WTC11 (cell line): Measurements from ENCODE around the gene RNF150. TPM values are rescaled to one million over a fixed set of nuclear protein-coding genes. Genes with fewer than 3 reads are reported as not detected.
A peak's percentile ranks its signal among the peaks of the same experiment; 100 is the strongest.

Source experiments
- ATAC-seq: fragments of 200-7000 bp; cut with Tn5 transposase; 2 replicates; pipeline ENCODE4 v1.10.0; 2021; ENCODE audit warnings: mild to moderate bottlenecking, moderate library complexity
- CTCF ChIA-PET: fragments of 300-600 bp; sonication (Branson Sonifier 250); formaldehyde crosslinking; loops from one replicate; lab custom pipeline; 2021; ENCODE audit warnings: antibody characterized with exemption; lab: Charles Lee
- POLR2A ChIA-PET: fragments of 350-600 bp; sonication (Branson Sonifier 250); formaldehyde crosslinking; loops from one replicate; lab custom pipeline; 2021; ENCODE audit warnings: antibody characterized with exemption; lab: Charles Lee
- DNase-seq: peaks from one replicate; pipeline ENCODE4 v3.0.0; 2021; ENCODE audit warnings: low spot score
- H3K27ac Mint-ChIP-seq: 2 replicates; pipeline ENCODE4 v1.8.0; 2021; ENCODE audit warnings: mixed read lengths
- H3K27me3 Mint-ChIP-seq: 2 replicates; pipeline ENCODE4 v1.8.0; 2021; ENCODE audit warnings: low read depth, mild to moderate bottlenecking, moderate library complexity, mixed read lengths
- H3K36me3 Mint-ChIP-seq: 2 replicates; pipeline ENCODE4 v1.8.0; 2021; ENCODE audit warnings: mixed read lengths
- H3K4me1 Mint-ChIP-seq: 2 replicates; pipeline ENCODE4 v1.8.0; 2022; ENCODE audit warnings: mixed read lengths
- H3K4me3 Mint-ChIP-seq: 2 replicates; pipeline ENCODE4 v1.8.0; 2021; ENCODE audit warnings: mild to moderate bottlenecking, moderate library complexity, mixed read lengths
- H3K9me3 Mint-ChIP-seq: 2 replicates; pipeline ENCODE4 v1.8.0; 2021; ENCODE audit warnings: mixed read lengths
- ATF1 ChIP-seq: sonication (generic); formaldehyde crosslinking; IDR thresholded peaks from 2 replicates; pipeline ENCODE4 v1.8.1; 2023; ENCODE audit warnings: mild to moderate bottlenecking, moderate library complexity, missing genetic modification reagents
- ATF6 ChIP-seq: sonication (generic); formaldehyde crosslinking; IDR thresholded peaks from 2 replicates; pipeline ENCODE4 v1.8.1; 2023; ENCODE audit warnings: mild to moderate bottlenecking, missing genetic modification reagents
- CBFB ChIP-seq: sonication (generic); formaldehyde crosslinking; IDR thresholded peaks from 2 replicates; pipeline ENCODE4 v1.8.1; 2022; ENCODE audit warnings: mild to moderate bottlenecking, low read depth, missing genetic modification reagents
- CDX4 ChIP-seq: fragments of 250-450 bp; sonication (Bioruptor Pico); IDR thresholded peaks from 2 replicates; pipeline ENCODE4 v1.9.0; 2021; ENCODE audit warnings: moderate library complexity, mild to moderate bottlenecking, inconsistent platforms, borderline replicate concordance
- CREM ChIP-seq: sonication (generic); formaldehyde crosslinking; IDR thresholded peaks from 2 replicates; pipeline ENCODE4 v1.8.1; 2022; ENCODE audit warnings: mild to moderate bottlenecking, missing genetic modification reagents, moderate library complexity
- ETV6 ChIP-seq: sonication (generic); formaldehyde crosslinking; IDR thresholded peaks from 2 replicates; pipeline ENCODE4 v1.8.1; 2022; ENCODE audit warnings: mild to moderate bottlenecking, missing genetic modification reagents
- GABPB1 ChIP-seq: sonication (generic); formaldehyde crosslinking; IDR thresholded peaks from 2 replicates; pipeline ENCODE4 v1.8.1; 2023; ENCODE audit warnings: mild to moderate bottlenecking, missing genetic modification reagents
- HMGA2 ChIP-seq: fragments of 250-450 bp; sonication (Bioruptor Pico); IDR thresholded peaks from 2 replicates; pipeline ENCODE4 v1.4.0; 2021; ENCODE audit warnings: mild to moderate bottlenecking, moderate library complexity
- IRF2 ChIP-seq: sonication (generic); formaldehyde crosslinking; IDR thresholded peaks from 2 replicates; pipeline ENCODE4 v1.8.0; 2022; ENCODE audit warnings: low read depth, missing genetic modification reagents, borderline replicate concordance
- JAZF1 ChIP-seq: fragments of 250-450 bp; sonication (Bioruptor Pico); IDR thresholded peaks from 2 replicates; pipeline ENCODE4 v1.9.0; 2021; ENCODE audit warnings: moderate library complexity, mild to moderate bottlenecking, inconsistent platforms
- KAT7 ChIP-seq: sonication (generic); formaldehyde crosslinking; IDR thresholded peaks from 2 replicates; pipeline ENCODE4 v1.8.1; 2023; ENCODE audit warnings: missing genetic modification reagents, mild to moderate bottlenecking, borderline replicate concordance
- NFATC4 ChIP-seq: fragments of 250-450 bp; sonication (Bioruptor Pico); IDR thresholded peaks from 2 replicates; pipeline ENCODE4 v1.9.0; 2021; ENCODE audit warnings: mild to moderate bottlenecking
- NR1H2 ChIP-seq: sonication (generic); formaldehyde crosslinking; IDR thresholded peaks from 2 replicates; pipeline ENCODE4 v1.9.0; 2021; ENCODE audit warnings: mild to moderate bottlenecking, moderate library complexity, missing genetic modification reagents
- NR2C2 ChIP-seq: sonication (generic); formaldehyde crosslinking; IDR thresholded peaks from 2 replicates; pipeline ENCODE4 v1.8.0; 2022; ENCODE audit warnings: mild to moderate bottlenecking, missing genetic modification reagents
- PRRX2 ChIP-seq: fragments of 250-450 bp; sonication (Bioruptor Pico); IDR thresholded peaks from 2 replicates; pipeline ENCODE4 v1.8.0; 2021; ENCODE audit warnings: mild to moderate bottlenecking
- SOX15 ChIP-seq: fragments of 250-450 bp; sonication (Bioruptor Pico); IDR thresholded peaks from 2 replicates; pipeline ENCODE4 v1.9.0; 2021; ENCODE audit warnings: mild to moderate bottlenecking
- TEAD1 ChIP-seq: sonication (generic); formaldehyde crosslinking; IDR thresholded peaks from 2 replicates; pipeline ENCODE4 v1.8.0; 2022; ENCODE audit warnings: mild to moderate bottlenecking, missing genetic modification reagents
- TP53 ChIP-seq: sonication (generic); formaldehyde crosslinking; IDR thresholded peaks from 2 replicates; pipeline ENCODE4 v1.8.1; 2023; ENCODE audit warnings: mild to moderate bottlenecking, missing genetic modification reagents
- ZBTB21 ChIP-seq: sonication (generic); formaldehyde crosslinking; IDR thresholded peaks from 2 replicates; pipeline ENCODE4 v1.8.1; 2023; ENCODE audit warnings: mild to moderate bottlenecking, missing genetic modification reagents, borderline replicate concordance
- ZNF121 ChIP-seq: sonication (generic); formaldehyde crosslinking; IDR thresholded peaks from 2 replicates; pipeline ENCODE4 v1.8.0; 2023; ENCODE audit warnings: missing genetic modification reagents
- ZNF138 ChIP-seq: sonication (generic); formaldehyde crosslinking; conservative IDR thresholded peaks from 2 replicates; pipeline ENCODE4 v1.8.1; 2022; ENCODE audit warnings: mild to moderate bottlenecking, moderate library complexity, missing genetic modification reagents
- ZNF263 ChIP-seq: sonication (generic); formaldehyde crosslinking; IDR thresholded peaks from 2 replicates; pipeline ENCODE4 v1.8.1; 2022; ENCODE audit warnings: low read depth, mild to moderate bottlenecking, moderate library complexity, missing genetic modification reagents
- ZNF317 ChIP-seq: sonication (generic); formaldehyde crosslinking; IDR thresholded peaks from 2 replicates; pipeline ENCODE4 v1.8.1; 2023; ENCODE audit warnings: low read depth, mild to moderate bottlenecking, moderate library complexity, missing genetic modification reagents, borderline replicate concordance
- ZNF396 ChIP-seq: fragments of 250-450 bp; sonication (Bioruptor Pico); IDR thresholded peaks from 2 replicates; pipeline ENCODE4 v1.8.0; 2021; ENCODE audit warnings: mild to moderate bottlenecking, moderate library complexity, borderline replicate concordance
- ZNF423 ChIP-seq: fragments of 250-450 bp; sonication (Bioruptor Pico); IDR thresholded peaks from 2 replicates; pipeline ENCODE4 v2.1.2; 2022; ENCODE audit warnings: mild to moderate bottlenecking, moderate library complexity
- ZNF671 ChIP-seq: fragments of 250-450 bp; sonication (Bioruptor Pico); IDR thresholded peaks from 2 replicates; pipeline ENCODE4 v1.8.0; 2021; ENCODE audit warnings: mild to moderate bottlenecking
- ZSCAN18 ChIP-seq: fragments of 250-450 bp; sonication (Bioruptor Pico); IDR thresholded peaks from 2 replicates; pipeline ENCODE4 v2.1.2; 2022; ENCODE audit warnings: mild to moderate bottlenecking, moderate library complexity
- total RNA-seq: library from RNA; stranded (reverse); gene quantifications from 3 replicates; pipeline ENCODE4 v1.2.3, GENCODE V29; 2021
- TF ChIP-seq, protein P1 (sequence below): sonication (generic); formaldehyde crosslinking; IDR thresholded peaks from 2 replicates; pipeline ENCODE4 v1.8.0; 2022; ENCODE audit warnings: mild to moderate bottlenecking, missing genetic modification reagents
- TF ChIP-seq, protein P2 (sequence below): sonication (generic); formaldehyde crosslinking; IDR thresholded peaks from 2 replicates; pipeline ENCODE4 v1.8.1; 2023; ENCODE audit warnings: mild to moderate bottlenecking, missing genetic modification reagents
- TF ChIP-seq, protein P3 (sequence below): sonication (generic); formaldehyde crosslinking; IDR thresholded peaks from 2 replicates; pipeline ENCODE4 v1.8.1; 2022; ENCODE audit warnings: low read depth, missing genetic modification reagents, borderline replicate concordance

RNF150 gene
- total RNA-seq, 1 experiment from 2014 or later: 5.9 TPM

- Mint-ChIP-seq H3K27ac (no peak overlapping the region), H3K9me3 (no peaks in the 10 kb centered on the region), H3K4me1 (peaks cover 19% of the 10 kb centered on the region), H3K4me3 (no peak overlapping the region), H3K36me3 (no peaks in the 10 kb centered on the region), H3K27me3 (no peaks in the 10 kb centered on the region; the same call in 1 of the 2 replicates)
- ChIA-PET CTCF (no interaction called here), POLR2A (no interaction called here)
- DNase-seq (no peak), ATAC-seq (no peak)
- TF ChIP-seq ZSCAN18: no peak
- TF ChIP-seq ZBTB21 (CRISPR knock-in tag): no peak
- TF ChIP-seq CDX4 (CRISPR knock-in tag): no peak
- TF ChIP-seq CREM (CRISPR knock-in tag): no peak
- TF ChIP-seq ATF6 (CRISPR knock-in tag): no peak
- no peak for TF ChIP-seq NFATC4 (CRISPR knock-in tag)
- no peak for TF ChIP-seq SOX15 (CRISPR knock-in tag)
- TF ChIP-seq NR2C2: no peak
- no peak for TF ChIP-seq ZNF138 (CRISPR knock-in tag)
- no peak for TF ChIP-seq ZNF121 (CRISPR knock-in tag)
- TF ChIP-seq TEAD1 (CRISPR knock-in tag): no peak
- TF ChIP-seq CBFB: no peak
- TF ChIP-seq HMGA2 (CRISPR knock-in tag): no peak
These were observed 206.6 kb downstream of the RNF150 start for GRCh38 chr4:140926672-140927071.

GRCh38 chr4:140925417-140925816 lies 207.9 kb downstream of the RNF150 start:
- no peaks in the 10 kb centered on the region; the same call in 1 of the 2 replicates for H3K27me3 Mint-ChIP-seq
- ATAC-seq: peak; percentile 17; the same call in 1 of the 2 replicates
- H3K4me3 Mint-ChIP-seq: no peak overlapping the region
- H3K36me3 Mint-ChIP-seq: no peaks in the 10 kb centered on the region
- peaks cover 19% of the 10 kb centered on the region for H3K4me1 Mint-ChIP-seq
- POLR2A ChIA-PET: no interaction called here
- DNase-seq: no peak
- no peak overlapping the region for H3K27ac Mint-ChIP-seq
- no peaks in the 10 kb centered on the region for H3K9me3 Mint-ChIP-seq
- CTCF ChIA-PET: interaction anchor here (1.2 kb wide), 1 partner anchor 223 kb away, joined by 3 read pairs; no protein-coding TSS in a partner anchor
- TF ChIP-seq ZNF263 (CRISPR knock-in tag): no peak
- no peak for TF ChIP-seq KAT7 (CRISPR knock-in tag)
- TF ChIP-seq ZNF423 (CRISPR knock-in tag): no peak
- no peak for TF ChIP-seq NR1H2 (CRISPR knock-in tag)
- TF ChIP-seq ZNF671: no peak
- TF ChIP-seq ZNF317 (CRISPR knock-in tag): no peak
- no peak for TF ChIP-seq SOX15 (CRISPR knock-in tag)
- TF ChIP-seq, protein P1, sequence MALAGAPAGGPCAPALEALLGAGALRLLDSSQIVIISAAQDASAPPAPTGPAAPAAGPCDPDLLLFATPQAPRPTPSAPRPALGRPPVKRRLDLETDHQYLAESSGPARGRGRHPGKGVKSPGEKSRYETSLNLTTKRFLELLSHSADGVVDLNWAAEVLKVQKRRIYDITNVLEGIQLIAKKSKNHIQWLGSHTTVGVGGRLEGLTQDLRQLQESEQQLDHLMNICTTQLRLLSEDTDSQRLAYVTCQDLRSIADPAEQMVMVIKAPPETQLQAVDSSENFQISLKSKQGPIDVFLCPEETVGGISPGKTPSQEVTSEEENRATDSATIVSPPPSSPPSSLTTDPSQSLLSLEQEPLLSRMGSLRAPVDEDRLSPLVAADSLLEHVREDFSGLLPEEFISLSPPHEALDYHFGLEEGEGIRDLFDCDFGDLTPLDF (CRISPR knock-in tag): no peak
- TF ChIP-seq JAZF1 (CRISPR knock-in tag): no peak
- TF ChIP-seq, protein P2, sequence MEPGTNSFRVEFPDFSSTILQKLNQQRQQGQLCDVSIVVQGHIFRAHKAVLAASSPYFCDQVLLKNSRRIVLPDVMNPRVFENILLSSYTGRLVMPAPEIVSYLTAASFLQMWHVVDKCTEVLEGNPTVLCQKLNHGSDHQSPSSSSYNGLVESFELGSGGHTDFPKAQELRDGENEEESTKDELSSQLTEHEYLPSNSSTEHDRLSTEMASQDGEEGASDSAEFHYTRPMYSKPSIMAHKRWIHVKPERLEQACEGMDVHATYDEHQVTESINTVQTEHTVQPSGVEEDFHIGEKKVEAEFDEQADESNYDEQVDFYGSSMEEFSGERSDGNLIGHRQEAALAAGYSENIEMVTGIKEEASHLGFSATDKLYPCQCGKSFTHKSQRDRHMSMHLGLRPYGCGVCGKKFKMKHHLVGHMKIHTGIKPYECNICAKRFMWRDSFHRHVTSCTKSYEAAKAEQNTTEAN: no peak
- TF ChIP-seq PRRX2: no peak
- TF ChIP-seq TP53 (CRISPR knock-in tag): no peak
- TF ChIP-seq ZBTB21 (CRISPR knock-in tag): no peak
- TF ChIP-seq ZNF396 (CRISPR knock-in tag): no peak
- TF ChIP-seq GABPB1 (CRISPR knock-in tag): no peak
- TF ChIP-seq, protein P3, sequence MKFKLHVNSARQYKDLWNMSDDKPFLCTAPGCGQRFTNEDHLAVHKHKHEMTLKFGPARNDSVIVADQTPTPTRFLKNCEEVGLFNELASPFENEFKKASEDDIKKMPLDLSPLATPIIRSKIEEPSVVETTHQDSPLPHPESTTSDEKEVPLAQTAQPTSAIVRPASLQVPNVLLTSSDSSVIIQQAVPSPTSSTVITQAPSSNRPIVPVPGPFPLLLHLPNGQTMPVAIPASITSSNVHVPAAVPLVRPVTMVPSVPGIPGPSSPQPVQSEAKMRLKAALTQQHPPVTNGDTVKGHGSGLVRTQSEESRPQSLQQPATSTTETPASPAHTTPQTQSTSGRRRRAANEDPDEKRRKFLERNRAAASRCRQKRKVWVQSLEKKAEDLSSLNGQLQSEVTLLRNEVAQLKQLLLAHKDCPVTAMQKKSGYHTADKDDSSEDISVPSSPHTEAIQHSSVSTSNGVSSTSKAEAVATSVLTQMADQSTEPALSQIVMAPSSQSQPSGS (CRISPR knock-in tag): no peak
- TF ChIP-seq IRF2 (CRISPR knock-in tag): no peak
- TF ChIP-seq HMGA2 (CRISPR knock-in tag): no peak
- TF ChIP-seq ETV6 (CRISPR knock-in tag): no peak
- no peak for TF ChIP-seq ATF1 (CRISPR knock-in tag)
